Uterus (tissue), 4 donors: ENCODE measurements around the gene DNAH7. TPM values are rescaled to one million over a fixed set of nuclear protein-coding genes. Genes with fewer than 3 reads are reported as not detected.
"Not testable (repeated sequence)": the region's sequence is repeated elsewhere in the genome, so short reads cannot be mapped to it uniquely, and the experiment has no call there.

Source experiments
- DNase-seq, 2 donors: peaks; one replicate each; pipeline ENCODE4 v3.0.0-alpha.2; 2019 to 2020
- H3K27ac ChIP-seq, 2 donors: fragments of 200-600 bp; sonication (generic); 1 replicate in 1 of 2; 2 replicates in 1 of 2; pipeline ENCODE4 v1.5.1; 2016 to 2018
- H3K27me3 ChIP-seq, 2 donors: fragments of 200-600 bp; sonication (generic); one replicate each; pipeline ENCODE4 v1.5.1; 2018 to 2019; ENCODE audit warnings: control low read depth in 1 of 2
- H3K36me3 ChIP-seq, 2 donors: fragments of 200-600 bp; sonication (generic); one replicate each; pipeline ENCODE4 v1.5.1; 2019; ENCODE audit warnings: control low read depth in 1 of 2
- H3K4me1 ChIP-seq, 2 donors: fragments of 200-600 bp; sonication (generic); one replicate each; pipeline ENCODE4 v1.5.1; 2018 to 2019; ENCODE audit warnings: control low read depth in 1 of 2
- H3K4me3 ChIP-seq, 2 donors: fragments of 200-600 bp; sonication (generic); 1 replicate in 1 of 2; 2 replicates in 1 of 2; pipeline ENCODE4 v1.5.1; 2018 to 2019; ENCODE audit warnings: mild to moderate bottlenecking in 1 of 2
- H3K9me3 ChIP-seq, 2 donors: fragments of 200-600 bp; sonication (generic); one replicate each; pipeline ENCODE4 v1.5.1; 2019; ENCODE audit warnings: control low read depth in 1 of 2
- POLR2A ChIP-seq, 2 donors: fragments of 450-650 bp; IDR thresholded peaks; one replicate each; pipeline ENCODE4 v1.6.1; 2016; ENCODE audit warnings: antibody characterized with exemption in 2 of 2, mild to moderate bottlenecking in 1 of 2, moderate library complexity in 1 of 2
- intact Hi-C: fragments of 100-400 bp; cut with DNase I; formaldehyde crosslinking; loops from one replicate; pipeline ENCODE4 v1.15.1; 2023; ENCODE audit warnings: low total_unique reads
- total RNA-seq, 4 donors: library from RNA; depleted of rRNA in 3 of 4; stranded (reverse); fragments of >200 nt in 3 of 4; gene quantifications; one replicate each; pipeline versions ENCODE4 v1.1.0 to v1.2.4, GENCODE V29; 2014 to 2023
- TF ChIP-seq, protein P1 (sequence below), 4 experiments: fragments of 200-600 bp in 2 of 4; fragments of 450-650 bp in 2 of 4; sonication (generic) in 2 of 4; IDR thresholded peaks; one replicate each; pipeline ENCODE4 v1.5.1; 2016 to 2019; ENCODE audit warnings: antibody characterized with exemption in 4 of 4, mild to moderate bottlenecking in 2 of 4, moderate library complexity in 1 of 4
- donor health status: DM: yes; HTN: yes; CAD: no.

DNAH7 gene
- total RNA-seq, 4 donors from 2014 or later: 0.26 to 10.0 (median 1.7) TPM

DNA sequence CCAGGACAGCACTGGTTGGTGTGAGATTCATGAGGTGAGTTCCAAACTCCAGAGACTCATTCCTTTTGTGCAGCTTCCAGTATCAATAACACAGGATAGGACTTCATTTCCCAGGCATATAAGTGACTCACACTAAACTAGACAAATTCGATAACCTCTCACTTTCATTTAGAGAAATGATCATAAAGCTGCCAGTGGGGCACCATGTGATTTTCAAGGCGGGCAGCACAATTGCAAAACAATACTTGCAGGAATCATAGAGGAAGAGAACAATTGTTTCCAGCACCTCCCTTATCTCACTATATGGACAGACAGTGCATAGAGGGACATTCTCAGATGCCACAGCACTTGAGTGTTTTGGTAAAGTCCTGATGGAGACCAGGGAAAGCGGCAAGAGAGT is 31.3 kb upstream of the DNAH7 start:
- intact Hi-C loops: no loop called here
- TF ChIP-seq, protein P1, sequence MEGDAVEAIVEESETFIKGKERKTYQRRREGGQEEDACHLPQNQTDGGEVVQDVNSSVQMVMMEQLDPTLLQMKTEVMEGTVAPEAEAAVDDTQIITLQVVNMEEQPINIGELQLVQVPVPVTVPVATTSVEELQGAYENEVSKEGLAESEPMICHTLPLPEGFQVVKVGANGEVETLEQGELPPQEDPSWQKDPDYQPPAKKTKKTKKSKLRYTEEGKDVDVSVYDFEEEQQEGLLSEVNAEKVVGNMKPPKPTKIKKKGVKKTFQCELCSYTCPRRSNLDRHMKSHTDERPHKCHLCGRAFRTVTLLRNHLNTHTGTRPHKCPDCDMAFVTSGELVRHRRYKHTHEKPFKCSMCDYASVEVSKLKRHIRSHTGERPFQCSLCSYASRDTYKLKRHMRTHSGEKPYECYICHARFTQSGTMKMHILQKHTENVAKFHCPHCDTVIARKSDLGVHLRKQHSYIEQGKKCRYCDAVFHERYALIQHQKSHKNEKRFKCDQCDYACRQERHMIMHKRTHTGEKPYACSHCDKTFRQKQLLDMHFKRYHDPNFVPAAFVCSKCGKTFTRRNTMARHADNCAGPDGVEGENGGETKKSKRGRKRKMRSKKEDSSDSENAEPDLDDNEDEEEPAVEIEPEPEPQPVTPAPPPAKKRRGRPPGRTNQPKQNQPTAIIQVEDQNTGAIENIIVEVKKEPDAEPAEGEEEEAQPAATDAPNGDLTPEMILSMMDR (IDR thresholded peaks at IDR 0.05): no peak
- TF ChIP-seq POLR2A (IDR thresholded peaks at IDR 0.05): no peak
- no peak overlapping the region for H3K27ac ChIP-seq
- no peaks in the 10 kb centered on the region for H3K27me3 ChIP-seq
- H3K9me3 ChIP-seq: no peaks in the 10 kb centered on the region
- no peak overlapping the region for H3K4me3 ChIP-seq
- H3K4me1 ChIP-seq: no peaks in the 10 kb centered on the region
- DNase-seq: no peak
- no peaks in the 10 kb centered on the region for H3K36me3 ChIP-seq

DNA sequence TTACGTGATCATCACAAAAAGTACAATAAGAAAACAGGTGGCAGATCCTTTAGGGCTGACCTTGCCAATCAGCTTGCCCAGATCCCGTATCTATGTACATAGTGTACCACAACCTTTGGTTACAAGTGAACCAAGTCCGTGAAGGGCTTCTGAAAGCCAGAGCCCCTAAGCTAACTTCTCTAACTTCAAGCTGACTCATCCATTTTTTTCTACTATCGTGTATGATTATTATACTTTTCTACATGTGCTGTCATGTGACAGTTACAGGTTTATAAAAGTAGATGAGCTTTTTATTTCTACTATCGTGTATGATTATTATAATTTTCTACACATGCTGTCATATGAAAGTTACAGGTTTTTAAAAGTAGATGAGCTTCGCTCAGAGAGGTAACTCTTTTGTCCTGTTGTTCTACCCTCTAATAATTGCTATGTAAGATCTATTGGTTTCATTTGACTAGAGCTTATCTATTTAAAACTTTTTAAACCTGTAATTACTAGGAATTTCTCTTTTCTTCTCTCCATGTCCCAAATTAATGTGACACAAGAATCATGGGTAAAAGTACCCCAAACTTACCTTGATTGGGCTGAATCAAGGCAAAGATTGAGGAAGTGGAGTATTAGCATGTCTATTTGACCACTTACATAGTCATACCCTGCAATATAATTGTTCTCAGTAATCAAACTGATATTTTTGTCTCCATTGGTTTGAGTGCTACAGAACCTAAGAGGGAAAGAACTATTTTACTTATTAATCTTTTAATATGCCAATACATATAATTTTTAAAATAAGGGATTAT is 29.4 kb upstream of the DNAH7 start:
- intact Hi-C loops: no loop called here
- no peaks in the 10 kb centered on the region for H3K27me3 ChIP-seq
- TF ChIP-seq, protein P1 (IDR thresholded peaks at IDR 0.05): no peak
- no peak for TF ChIP-seq POLR2A (IDR thresholded peaks at IDR 0.05)
- no peaks in the 10 kb centered on the region for H3K9me3 ChIP-seq
- no peaks in the 10 kb centered on the region for H3K4me1 ChIP-seq
- DNase-seq: no peak
- no peaks in the 10 kb centered on the region for H3K36me3 ChIP-seq
- H3K4me3 ChIP-seq: no peak overlapping the region
- H3K27ac ChIP-seq: no peak overlapping the region

DNA sequence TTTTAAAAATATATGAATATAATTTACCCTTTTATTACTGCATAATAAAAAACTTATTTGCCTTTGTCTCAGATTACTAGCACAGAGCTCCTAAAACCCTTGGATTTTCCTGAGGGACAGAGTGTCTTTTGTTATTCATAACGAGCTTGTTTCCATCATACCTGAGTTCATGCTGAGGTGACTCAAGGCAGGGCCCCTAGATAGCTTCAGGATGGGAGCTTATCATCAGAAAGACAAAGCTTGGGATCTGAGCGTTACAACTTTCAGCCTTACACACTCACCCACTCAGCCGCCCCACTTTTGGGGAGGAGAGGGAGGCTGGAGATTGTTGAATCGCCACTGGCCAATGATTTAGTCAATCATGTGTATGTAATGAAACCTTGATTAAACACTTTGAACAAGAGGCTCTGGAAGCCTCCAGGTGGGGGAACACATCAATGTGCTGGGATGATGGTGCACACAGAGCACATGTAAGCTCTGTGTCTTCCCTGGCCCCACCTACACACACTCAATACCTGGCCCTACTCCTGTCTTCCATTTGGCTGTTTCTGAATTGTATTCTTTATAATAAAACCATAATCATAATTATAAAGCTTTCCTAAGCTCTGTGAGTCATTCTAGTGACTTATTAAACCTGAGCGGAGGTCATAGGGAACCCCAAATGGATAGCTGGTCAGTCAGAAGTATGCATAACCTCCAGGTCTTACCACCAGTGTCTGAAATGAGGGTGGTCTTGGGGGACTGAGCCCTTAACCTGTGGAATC is 28.5 kb upstream of the DNAH7 start:
- Histone ChIP-seq H3K36me3 (no peaks in the 10 kb centered on the region), H3K4me3 (no peak overlapping the region), H3K27me3 (no peaks in the 10 kb centered on the region), H3K27ac (no peak overlapping the region), H3K9me3 (no peaks in the 10 kb centered on the region), H3K4me1 (no peaks in the 10 kb centered on the region)
- TF ChIP-seq, protein P1 (IDR thresholded peaks at IDR 0.05): no peak
- TF ChIP-seq POLR2A (IDR thresholded peaks at IDR 0.05): no peak
- intact Hi-C loops: no loop called here
- no peak for DNase-seq

DNA sequence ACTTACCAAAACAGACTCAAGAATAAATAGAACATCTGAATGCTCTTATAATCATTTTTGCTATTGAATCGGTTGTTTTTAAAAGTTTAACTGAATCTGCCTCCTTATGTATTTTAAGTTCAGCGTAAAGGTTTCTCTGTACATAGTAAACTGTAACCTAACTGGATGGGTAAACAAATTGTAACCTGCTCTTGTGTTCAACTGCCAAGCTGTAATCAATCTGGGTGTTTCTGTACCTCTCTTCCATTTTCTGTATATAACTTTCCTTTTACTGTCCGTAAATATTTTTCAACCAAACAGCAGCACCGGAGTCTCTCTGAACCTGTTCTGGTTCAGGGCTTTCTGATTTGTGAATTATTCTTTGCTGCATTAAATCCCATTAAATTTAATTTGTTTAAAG is 27.6 kb upstream of the DNAH7 start:
- Histone ChIP-seq H3K4me1 (no peaks in the 10 kb centered on the region), H3K9me3 (no peaks in the 10 kb centered on the region), H3K27ac (no peak overlapping the region), H3K36me3 (no peaks in the 10 kb centered on the region), H3K4me3 (no peak overlapping the region), H3K27me3 (no peaks in the 10 kb centered on the region)
- no peak for TF ChIP-seq POLR2A (IDR thresholded peaks at IDR 0.05)
- TF ChIP-seq, protein P1 (IDR thresholded peaks at IDR 0.05): no peak
- no peak for DNase-seq
- intact Hi-C loops: no loop called here

DNA sequence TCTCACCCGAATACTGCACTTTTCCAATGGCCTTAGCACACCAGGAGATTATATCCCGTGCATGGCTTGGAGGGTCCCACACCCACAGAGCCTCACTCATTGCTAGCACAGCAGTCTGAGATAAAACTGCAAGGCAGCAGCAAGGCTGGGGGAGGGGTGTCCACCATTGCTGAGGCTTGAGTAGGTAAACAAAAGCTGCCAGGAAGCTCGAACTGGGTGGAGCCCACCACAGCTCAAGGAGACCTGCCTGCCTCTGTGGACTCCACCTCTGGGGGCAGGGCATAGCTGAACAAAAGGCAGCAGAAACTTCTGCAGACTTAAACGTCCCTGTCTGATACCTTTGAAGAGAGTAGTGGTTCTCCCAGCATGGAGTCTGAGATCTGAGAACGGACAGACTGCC is 20.8 kb upstream of the DNAH7 start:
- DNase-seq, intact Hi-C loops, H3K27me3 ChIP-seq, H3K27ac ChIP-seq, H3K4me3 ChIP-seq, H3K4me1 ChIP-seq, H3K36me3 ChIP-seq, H3K9me3 ChIP-seq: not testable (repeated sequence)
